ENCODE results near the gene ITGA11.

The ITGA11 gene

GRCh38 chr15:68374168-68374745, 57.7 kb downstream of the ITGA11 start:
- no peak for DNase-seq

- DNase-seq: no peak
These were observed 58.9 kb downstream of the ITGA11 start for GRCh38 chr15:68373028-68373427.

- DNase-seq: no peak
These were observed 59.6 kb downstream of the ITGA11 start for GRCh38 chr15:68372291-68372811.

GRCh38 chr15:68371851-68372250, 60.1 kb downstream of the ITGA11 start:
- no peak for DNase-seq

- no peak for DNase-seq
These were observed 60.8 kb downstream of the ITGA11 start for GRCh38 chr15:68371160-68371559.

GRCh38 chr15:68370768-68371151, 61.2 kb downstream of the ITGA11 start:
- peak in 1 of 3 experiments; percentile 32 for DNase-seq

- no peak for DNase-seq
These were observed 61.8 kb downstream of the ITGA11 start for GRCh38 chr15:68369931-68370767.

- DNase-seq: no peak
These were observed 63.1 kb downstream of the ITGA11 start for GRCh38 chr15:68368731-68369435.

- no peak for DNase-seq
These were observed 64.0 kb downstream of the ITGA11 start for GRCh38 chr15:68367992-68368391.

GRCh38 chr15:68367226-68367625, 64.7 kb downstream of the ITGA11 start:
- no peak for DNase-seq

GRCh38 chr15:68366314-68366713, 65.6 kb downstream of the ITGA11 start:
- no peak for DNase-seq

GRCh38 chr15:68365770-68366169, 66.2 kb downstream of the ITGA11 start:
- DNase-seq: no peak

GRCh38 chr15:68365140-68365745, 66.7 kb downstream of the ITGA11 start:
- no peak for DNase-seq

GRCh38 chr15:68364660-68365035, 67.3 kb downstream of the ITGA11 start:
- no peak for DNase-seq

- DNase-seq: no peak
These were observed 67.8 kb downstream of the ITGA11 start for GRCh38 chr15:68364028-68364659.

- DNase-seq: no peak
These were observed 68.6 kb downstream of the ITGA11 start for GRCh38 chr15:68363353-68363752.

- DNase-seq: no peak
These were observed 69.3 kb downstream of the ITGA11 start for GRCh38 chr15:68362537-68363126.

- DNase-seq: no peak
These were observed 71.2 kb downstream of the ITGA11 start for GRCh38 chr15:68360721-68361120.

- DNase-seq: no peak
These were observed 75.2 kb downstream of the ITGA11 start for GRCh38 chr15:68356778-68357177.

- no peak for DNase-seq
These were observed 77.0 kb downstream of the ITGA11 start for GRCh38 chr15:68354923-68355322.

- DNase-seq: no peak
These were observed 77.7 kb downstream of the ITGA11 start for GRCh38 chr15:68354268-68354667.

GRCh38 chr15:68353421-68354135, 78.4 kb downstream of the ITGA11 start:
- no peak for DNase-seq

Data from NCI-H1417 (cell line).